ENCODE results near the gene CDC27. TPM values are rescaled to one million over a fixed set of nuclear protein-coding genes. Genes with fewer than 3 reads are reported as not detected.
"Not testable (repeated sequence)": the region's sequence is repeated elsewhere in the genome, so short reads cannot be mapped to it uniquely, and the experiment has no call there.

Gene CDC27
- total RNA-seq, 1 donor from 2014 or later: 95.4 TPM

DNA sequence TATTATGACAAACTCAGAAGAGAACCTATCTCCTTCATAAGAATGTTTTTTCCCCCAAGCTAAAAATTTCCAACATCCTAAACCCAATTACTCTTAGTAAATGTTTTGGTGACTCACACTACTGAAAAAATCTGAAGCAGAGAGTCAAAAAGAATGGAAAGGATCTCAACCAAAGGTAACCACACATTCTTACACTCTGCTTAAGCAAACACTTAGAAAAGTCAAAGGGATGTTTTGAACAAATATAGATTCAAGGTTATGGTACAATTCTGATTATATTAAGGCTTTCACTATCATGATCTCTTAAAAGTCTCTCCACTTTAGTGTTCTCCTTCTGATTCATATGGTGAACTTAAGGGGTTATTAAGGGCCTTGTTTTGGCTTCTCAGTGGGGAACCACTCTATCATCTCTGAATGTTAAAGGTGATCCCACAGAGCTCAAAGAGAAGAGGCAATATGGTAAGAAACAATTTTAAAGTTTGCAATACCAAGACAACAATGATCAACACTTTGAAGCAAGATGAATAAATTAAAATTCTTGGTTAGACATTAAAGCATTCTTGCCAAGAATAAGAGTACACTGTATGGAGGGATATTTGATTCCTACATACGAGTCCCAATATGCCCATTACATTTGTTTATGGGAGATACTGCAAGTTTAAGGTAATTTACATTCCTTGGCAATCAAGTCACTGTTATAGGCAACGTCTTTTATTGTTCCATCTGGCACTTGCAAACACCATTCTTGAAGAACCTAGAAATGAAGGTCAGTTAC lies 69.2 kb downstream of the CDC27 start:
- Mint-ChIP-seq H3K9me3 (no peaks in the 10 kb centered on the region), H3K27me3 (no peaks in the 10 kb centered on the region), H3K36me3 (ENCODE audit: low read depth) (peaks cover 26% of the 10 kb centered on the region), H3K27ac (peak overlapping the region; percentile 26), H3K4me1 (peaks cover 10% of the 10 kb centered on the region), H3K4me3 (no peak overlapping the region)
- intact Hi-C loops (cut with micrococcal nuclease): no loop called here
- DNase-seq: no peak

GRCh38 chr17:47117386-47117785 lies 71.7 kb downstream of the CDC27 start:
- no peaks in the 10 kb centered on the region for H3K27me3 Mint-ChIP-seq
- H3K4me3 Mint-ChIP-seq: no peak overlapping the region
- peaks cover 23% of the 10 kb centered on the region for H3K36me3 Mint-ChIP-seq (ENCODE audit: low read depth)
- DNase-seq: no peak
- no peaks in the 10 kb centered on the region for H3K9me3 Mint-ChIP-seq
- peaks cover 10% of the 10 kb centered on the region for H3K4me1 Mint-ChIP-seq
- intact Hi-C loops (cut with micrococcal nuclease): no loop called here
- H3K27ac Mint-ChIP-seq: no peak overlapping the region

DNA sequence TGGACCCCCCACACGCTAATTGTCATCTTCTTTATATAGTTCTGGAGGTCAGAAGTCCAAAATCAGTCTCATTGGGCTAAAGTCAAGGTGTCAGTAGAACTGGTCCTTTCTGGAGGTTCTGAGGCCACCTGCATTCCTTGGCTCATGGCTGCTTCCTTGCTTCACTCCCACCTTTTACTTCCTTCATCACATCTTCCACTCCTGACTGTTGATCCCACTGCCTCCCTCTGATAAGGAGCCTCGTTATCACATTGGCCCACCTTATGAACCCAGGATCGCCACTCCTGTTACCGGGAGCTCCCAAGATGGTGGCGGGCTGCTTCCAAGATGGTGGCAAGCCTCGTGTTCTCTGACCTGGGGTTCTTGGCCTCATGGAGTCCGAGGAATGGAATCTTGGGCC lies 83.0 kb downstream of the CDC27 start:
- no peaks in the 10 kb centered on the region for H3K36me3 Mint-ChIP-seq (ENCODE audit: low read depth)
- intact Hi-C loops (cut with micrococcal nuclease): no loop called here
- no peaks in the 10 kb centered on the region for H3K9me3 Mint-ChIP-seq
- H3K4me3 Mint-ChIP-seq: no peak overlapping the region
- no peaks in the 10 kb centered on the region for H3K4me1 Mint-ChIP-seq
- no peak overlapping the region for H3K27ac Mint-ChIP-seq
- no peak for DNase-seq
- H3K27me3 Mint-ChIP-seq: peaks cover 13% of the 10 kb centered on the region

DNA sequence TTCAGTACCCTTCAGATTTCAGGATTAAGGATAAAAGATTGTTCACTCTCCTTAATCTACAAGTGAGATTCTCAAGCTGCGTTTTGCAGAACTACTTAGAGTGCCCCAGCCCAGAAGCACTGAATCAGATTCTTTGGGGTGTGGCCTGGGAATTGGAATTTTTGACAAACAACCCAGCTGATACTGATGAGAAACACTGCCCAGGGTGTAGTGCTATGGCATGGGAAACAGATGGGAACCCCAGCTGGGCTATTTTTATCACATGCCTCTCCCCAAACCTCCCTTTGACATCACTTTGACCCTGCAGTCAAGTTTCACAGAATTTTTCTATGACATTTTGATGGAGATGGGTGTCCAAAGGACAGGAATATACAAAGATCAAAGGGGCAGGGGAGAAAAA lies 83.8 kb downstream of the CDC27 start:
- H3K27ac Mint-ChIP-seq; intact Hi-C loops (cut with micrococcal nuclease); H3K4me3 Mint-ChIP-seq; DNase-seq; H3K9me3 Mint-ChIP-seq; H3K4me1 Mint-ChIP-seq; H3K36me3 Mint-ChIP-seq (ENCODE audit: low read depth): not testable (repeated sequence)
- peaks cover 12% of the 10 kb centered on the region for H3K27me3 Mint-ChIP-seq

DNA sequence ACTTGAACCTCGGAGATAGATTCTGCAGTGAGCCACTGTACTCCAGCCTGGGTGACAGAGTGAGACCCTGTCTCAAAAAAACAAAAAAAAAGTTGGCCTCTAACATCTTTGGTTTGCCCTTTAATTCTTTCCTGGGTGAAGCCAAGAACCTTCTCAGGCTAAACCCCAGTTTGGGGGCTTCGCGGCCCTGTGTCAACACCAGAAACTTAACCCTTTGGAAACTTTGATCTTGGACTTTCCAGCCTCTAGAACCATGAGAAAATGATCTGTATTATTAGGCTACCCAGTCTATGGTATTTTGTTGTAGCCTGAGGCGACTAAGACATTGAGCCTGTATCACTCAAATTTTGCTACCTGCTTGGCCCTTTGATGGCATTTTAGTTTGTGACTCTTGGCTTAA lies 86.2 kb downstream of the CDC27 start:
- Mint-ChIP-seq H3K4me1 (peaks cover 10% of the 10 kb centered on the region), H3K4me3 (no peak overlapping the region)
- intact Hi-C loops (cut with micrococcal nuclease): no loop called here

DNA sequence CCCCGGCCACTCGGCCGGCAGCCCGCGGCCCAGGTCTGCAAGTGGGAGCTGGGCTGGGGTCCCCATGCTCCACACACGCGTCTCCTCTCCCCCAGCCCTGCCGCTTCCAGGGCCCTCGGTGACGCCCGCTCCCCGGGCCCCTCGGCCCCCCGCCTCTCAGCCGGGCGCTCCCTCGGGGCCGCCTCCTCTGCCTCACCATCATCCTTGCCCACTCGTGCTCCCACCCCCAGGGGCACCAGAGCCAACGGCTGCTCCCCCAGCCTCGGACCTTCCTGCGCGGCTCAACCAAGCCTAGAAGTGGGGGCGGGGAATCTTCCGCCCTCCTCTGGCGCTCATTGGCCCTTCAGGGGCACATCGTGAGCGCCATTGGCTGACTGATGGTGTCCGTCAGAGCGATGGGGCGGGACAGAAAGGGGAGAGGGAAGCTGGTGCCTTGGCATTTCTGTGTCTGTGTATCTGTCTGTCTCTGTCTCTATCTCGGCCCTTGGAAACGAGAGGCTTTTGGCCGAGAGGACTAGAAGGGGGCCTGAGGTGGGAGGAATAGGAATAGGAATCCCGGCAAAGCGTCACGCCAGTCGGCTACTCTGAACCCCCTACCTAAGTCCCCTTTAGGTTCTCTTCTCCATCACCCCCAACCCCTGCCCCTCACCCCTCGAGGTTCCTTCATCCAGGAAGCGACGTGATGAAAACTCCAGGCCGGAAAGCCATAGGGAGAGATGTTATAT lies 88.9 kb downstream of the CDC27 start:
- Mint-ChIP-seq H3K36me3 (ENCODE audit: low read depth) (peaks cover 7% of the 10 kb centered on the region), H3K4me3 (peak overlapping the region; percentile 93), H3K27me3 (peaks cover 3% of the 10 kb centered on the region), H3K9me3 (no peaks in the 10 kb centered on the region), H3K4me1 (peaks cover 10% of the 10 kb centered on the region), H3K27ac (peak overlapping the region; percentile 99)
- intact Hi-C loops (cut with micrococcal nuclease): loop anchor here (2.0 kb wide), 1 partner anchor 33 kb away; no protein-coding TSS in a partner anchor
- peak; percentile 98 for DNase-seq

More for the DNA sequence above, 86.2 kb downstream of the CDC27 start:
- peaks cover 12% of the 10 kb centered on the region for H3K27me3 Mint-ChIP-seq
- no peak overlapping the region for H3K27ac Mint-ChIP-seq
- no peaks in the 10 kb centered on the region for H3K9me3 Mint-ChIP-seq
- peaks cover 4% of the 10 kb centered on the region for H3K36me3 Mint-ChIP-seq (ENCODE audit: low read depth)
- no peak for DNase-seq

- Mint-ChIP-seq H3K4me1 (peaks cover 10% of the 10 kb centered on the region), H3K4me3 (peak overlapping the region; percentile 93), H3K36me3 (ENCODE audit: low read depth) (peaks cover 7% of the 10 kb centered on the region), H3K9me3 (no peaks in the 10 kb centered on the region), H3K27ac (peak overlapping the region; percentile 58), H3K27me3 (peaks cover 3% of the 10 kb centered on the region)
- intact Hi-C loops (cut with micrococcal nuclease): no loop called here
- DNase-seq: peak; percentile 61
Observed at GRCh38 chr17:47099451-47099986, 89.6 kb downstream of the CDC27 start.

- Mint-ChIP-seq H3K27ac (no peak overlapping the region), H3K36me3 (ENCODE audit: low read depth) (peaks cover 24% of the 10 kb centered on the region), H3K4me1 (peaks cover 10% of the 10 kb centered on the region), H3K4me3 (no peak overlapping the region), H3K9me3 (no peaks in the 10 kb centered on the region), H3K27me3 (no peaks in the 10 kb centered on the region)
- DNase-seq: no peak
- intact Hi-C loops (cut with micrococcal nuclease): no loop called here
Observed at GRCh38 chr17:47096343-47096742, 92.8 kb downstream of the CDC27 start.

DNA sequence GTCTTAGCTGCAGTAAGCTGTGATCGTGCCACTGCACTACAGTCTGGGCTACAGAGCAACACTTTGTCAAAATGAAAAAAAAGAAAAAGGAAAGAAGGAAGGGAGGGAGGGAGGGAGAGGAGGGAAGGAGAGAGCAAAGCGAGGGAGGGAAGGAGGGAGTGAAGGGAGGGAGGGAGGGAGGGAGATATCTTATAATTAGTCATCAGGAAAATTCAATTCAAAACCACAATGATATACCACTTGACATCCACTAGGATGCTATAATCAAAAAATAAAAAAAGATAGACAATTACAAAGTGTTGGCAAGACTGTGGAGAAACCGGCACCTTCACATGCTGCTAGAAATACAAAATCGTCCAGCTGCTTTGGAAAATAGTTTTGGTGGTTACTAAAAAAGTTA lies 93.8 kb downstream of the CDC27 start:
- Mint-ChIP-seq H3K27me3 (no peaks in the 10 kb centered on the region), H3K4me1 (peaks cover 8% of the 10 kb centered on the region)

DNA sequence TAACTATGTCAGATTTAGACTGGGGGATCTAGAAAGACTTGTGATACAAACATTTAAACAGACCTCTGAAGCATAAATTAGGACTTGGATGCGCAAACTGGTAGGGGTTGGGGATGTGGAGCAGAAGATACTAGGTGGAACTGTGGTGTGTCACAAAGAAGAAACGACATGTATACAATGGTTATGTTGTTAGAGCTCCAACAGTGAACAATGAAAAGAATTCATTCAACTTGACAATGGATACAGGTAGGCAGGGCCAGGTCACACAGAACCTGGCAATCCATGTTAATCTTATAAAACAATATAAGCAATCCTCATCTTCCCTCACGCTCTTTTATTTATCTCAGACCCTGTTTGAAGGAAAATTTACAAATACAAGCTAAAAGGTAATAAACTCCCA lies 102.0 kb downstream of the CDC27 start:
- H3K27me3 Mint-ChIP-seq: no peaks in the 10 kb centered on the region
- intact Hi-C loops (cut with micrococcal nuclease): no loop called here

More for the DNA sequence above, 93.8 kb downstream of the CDC27 start:
- Mint-ChIP-seq H3K27ac (no peak overlapping the region), H3K9me3 (no peaks in the 10 kb centered on the region), H3K36me3 (ENCODE audit: low read depth) (peaks cover 28% of the 10 kb centered on the region), H3K4me3 (no peak overlapping the region)
- no peak for DNase-seq
- intact Hi-C loops (cut with micrococcal nuclease): no loop called here

GRCh38 chr17:47085736-47086135 lies 103.4 kb downstream of the CDC27 start:
- H3K27me3 Mint-ChIP-seq: no peaks in the 10 kb centered on the region
- no peak overlapping the region for H3K4me3 Mint-ChIP-seq
- H3K36me3 Mint-ChIP-seq (ENCODE audit: low read depth): peaks cover 6% of the 10 kb centered on the region
- intact Hi-C loops (cut with micrococcal nuclease): no loop called here
- peaks cover 2% of the 10 kb centered on the region for H3K4me1 Mint-ChIP-seq
- DNase-seq: no peak
- no peak overlapping the region for H3K27ac Mint-ChIP-seq
- no peaks in the 10 kb centered on the region for H3K9me3 Mint-ChIP-seq

More for the DNA sequence above, 102.0 kb downstream of the CDC27 start:
- H3K4me3 Mint-ChIP-seq: no peak overlapping the region
- peaks cover 2% of the 10 kb centered on the region for H3K4me1 Mint-ChIP-seq
- no peak overlapping the region for H3K27ac Mint-ChIP-seq
- H3K36me3 Mint-ChIP-seq (ENCODE audit: low read depth): peaks cover 11% of the 10 kb centered on the region
- H3K9me3 Mint-ChIP-seq: no peaks in the 10 kb centered on the region
- no peak for DNase-seq

GRCh38 chr17:47078801-47079200 lies 110.3 kb downstream of the CDC27 start:
- H3K4me3 Mint-ChIP-seq: no peak overlapping the region

GRCh38 chr17:47077576-47077975 lies 111.5 kb downstream of the CDC27 start:
- DNase-seq: no peak
- Mint-ChIP-seq H3K4me3 (no peak overlapping the region), H3K4me1 (peaks cover 11% of the 10 kb centered on the region), H3K9me3 (no peaks in the 10 kb centered on the region), H3K27ac (no peak overlapping the region), H3K27me3 (no peaks in the 10 kb centered on the region), H3K36me3 (ENCODE audit: low read depth) (peaks cover 17% of the 10 kb centered on the region)
- intact Hi-C loops (cut with micrococcal nuclease): no loop called here

More at GRCh38 chr17:47078801-47079200, 110.3 kb downstream of the CDC27 start:
- peaks cover 6% of the 10 kb centered on the region for H3K4me1 Mint-ChIP-seq
- intact Hi-C loops (cut with micrococcal nuclease): no loop called here
- no peaks in the 10 kb centered on the region for H3K27me3 Mint-ChIP-seq
- H3K27ac Mint-ChIP-seq: no peak overlapping the region
- H3K9me3 Mint-ChIP-seq: no peaks in the 10 kb centered on the region
- DNase-seq: no peak
- H3K36me3 Mint-ChIP-seq (ENCODE audit: low read depth): peaks cover 14% of the 10 kb centered on the region

DNA sequence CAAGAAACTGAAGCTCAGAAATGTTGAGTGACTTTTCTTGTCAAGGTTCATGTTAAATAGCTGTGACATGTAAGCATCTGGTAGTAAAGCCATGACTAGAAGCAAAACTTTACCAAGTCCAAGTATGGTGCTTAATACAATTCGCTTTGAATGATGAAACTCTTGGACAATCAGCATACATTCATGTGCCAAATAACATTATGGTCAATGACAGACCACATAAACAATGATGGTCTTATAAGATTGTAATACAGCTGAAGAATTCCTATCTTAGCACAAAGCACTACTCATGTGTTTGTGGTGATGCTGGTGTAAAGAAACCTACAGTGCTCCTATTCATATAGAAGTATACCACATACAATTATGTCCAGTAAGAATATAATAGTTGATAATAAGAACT lies 112.9 kb downstream of the CDC27 start:
- DNase-seq: no peak
- intact Hi-C loops (cut with micrococcal nuclease): no loop called here
- H3K36me3 Mint-ChIP-seq (ENCODE audit: low read depth): peaks cover 20% of the 10 kb centered on the region
- H3K4me1 Mint-ChIP-seq: peaks cover 16% of the 10 kb centered on the region
- no peak overlapping the region for H3K4me3 Mint-ChIP-seq
- H3K27me3 Mint-ChIP-seq: no peaks in the 10 kb centered on the region
- H3K27ac Mint-ChIP-seq: no peak overlapping the region
- peaks cover 1% of the 10 kb centered on the region for H3K9me3 Mint-ChIP-seq
